Progenitor cell of endocrine pancreas (in vitro differentiated cells): ENCODE data around the gene VSIR. TPM values are rescaled to one million over a fixed set of nuclear protein-coding genes. Genes with fewer than 3 reads are reported as not detected.
A peak's percentile ranks its signal among the peaks of the same experiment; 100 is the strongest.

Experiments
- DNase-seq: peaks from one replicate; pipeline ENCODE4 v3.0.0; 2021; ENCODE audit warnings: low spot score; ENCODE audit not compliant: unreplicated experiment
- H3K27ac Mint-ChIP-seq: 2 replicates; pipeline ENCODE4 v1.8.0; 2021; ENCODE audit warnings: mild to moderate bottlenecking, moderate library complexity, mixed read lengths
- H3K27me3 Mint-ChIP-seq: 2 replicates; pipeline ENCODE4 v1.8.0; 2021; ENCODE audit warnings: mixed read lengths
- H3K36me3 Mint-ChIP-seq: 2 replicates; pipeline ENCODE4 v1.8.0; 2022; ENCODE audit warnings: mixed read lengths; ENCODE audit not compliant: insufficient read depth
- H3K4me1 Mint-ChIP-seq: 2 replicates; pipeline ENCODE4 v1.8.0; 2021; ENCODE audit warnings: low read depth, mixed read lengths
- H3K4me3 Mint-ChIP-seq: 2 replicates; pipeline ENCODE4 v1.8.0; 2021; ENCODE audit warnings: low read depth, mild to moderate bottlenecking, moderate library complexity, mixed read lengths
- H3K9me3 Mint-ChIP-seq: 2 replicates; pipeline ENCODE4 v1.8.0; 2021; ENCODE audit warnings: low read depth, mixed read lengths
- total RNA-seq: library from RNA; stranded (reverse); gene quantifications from 2 replicates; pipeline ENCODE4 v1.2.1, GENCODE V29; 2021
- TF ChIP-seq, protein P1 (sequence below): fragments of 200-600 bp; sonication (generic); IDR thresholded peaks from one replicate; pipeline ENCODE4 v1.5.0; 2021; ENCODE audit warnings: antibody characterized with exemption, mild to moderate bottlenecking; ENCODE audit not compliant: unreplicated experiment

Gene VSIR
- total RNA-seq, 1 donor from 2014 or later: 2.6 TPM

DNA sequence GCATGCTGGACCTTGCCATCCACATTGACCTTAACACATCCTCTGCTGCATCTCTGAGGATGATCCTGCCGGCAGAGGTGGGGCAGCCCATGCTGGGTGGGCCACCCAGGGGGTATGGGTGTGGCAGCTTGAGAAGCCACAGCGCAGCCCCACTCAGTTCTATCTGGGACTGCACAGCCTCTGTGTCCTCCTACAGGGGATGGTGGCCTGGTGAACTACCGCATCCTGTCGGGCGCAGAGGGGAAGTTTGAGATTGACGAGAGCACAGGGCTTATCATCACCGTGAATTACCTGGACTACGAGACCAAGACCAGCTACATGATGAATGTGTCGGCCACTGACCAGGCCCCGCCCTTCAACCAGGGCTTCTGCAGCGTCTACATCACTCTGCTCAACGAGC lies 41.5 kb downstream of the VSIR start:
- Mint-ChIP-seq H3K27ac (no peak overlapping the region), H3K36me3 (no peaks in the 10 kb centered on the region), H3K4me1 (peaks cover 1% of the 10 kb centered on the region), H3K9me3 (no peaks in the 10 kb centered on the region), H3K27me3 (peaks cover 4% of the 10 kb centered on the region), H3K4me3 (no peak overlapping the region)
- TF ChIP-seq, protein P1, sequence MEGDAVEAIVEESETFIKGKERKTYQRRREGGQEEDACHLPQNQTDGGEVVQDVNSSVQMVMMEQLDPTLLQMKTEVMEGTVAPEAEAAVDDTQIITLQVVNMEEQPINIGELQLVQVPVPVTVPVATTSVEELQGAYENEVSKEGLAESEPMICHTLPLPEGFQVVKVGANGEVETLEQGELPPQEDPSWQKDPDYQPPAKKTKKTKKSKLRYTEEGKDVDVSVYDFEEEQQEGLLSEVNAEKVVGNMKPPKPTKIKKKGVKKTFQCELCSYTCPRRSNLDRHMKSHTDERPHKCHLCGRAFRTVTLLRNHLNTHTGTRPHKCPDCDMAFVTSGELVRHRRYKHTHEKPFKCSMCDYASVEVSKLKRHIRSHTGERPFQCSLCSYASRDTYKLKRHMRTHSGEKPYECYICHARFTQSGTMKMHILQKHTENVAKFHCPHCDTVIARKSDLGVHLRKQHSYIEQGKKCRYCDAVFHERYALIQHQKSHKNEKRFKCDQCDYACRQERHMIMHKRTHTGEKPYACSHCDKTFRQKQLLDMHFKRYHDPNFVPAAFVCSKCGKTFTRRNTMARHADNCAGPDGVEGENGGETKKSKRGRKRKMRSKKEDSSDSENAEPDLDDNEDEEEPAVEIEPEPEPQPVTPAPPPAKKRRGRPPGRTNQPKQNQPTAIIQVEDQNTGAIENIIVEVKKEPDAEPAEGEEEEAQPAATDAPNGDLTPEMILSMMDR: no peak
- no peak for DNase-seq

DNA sequence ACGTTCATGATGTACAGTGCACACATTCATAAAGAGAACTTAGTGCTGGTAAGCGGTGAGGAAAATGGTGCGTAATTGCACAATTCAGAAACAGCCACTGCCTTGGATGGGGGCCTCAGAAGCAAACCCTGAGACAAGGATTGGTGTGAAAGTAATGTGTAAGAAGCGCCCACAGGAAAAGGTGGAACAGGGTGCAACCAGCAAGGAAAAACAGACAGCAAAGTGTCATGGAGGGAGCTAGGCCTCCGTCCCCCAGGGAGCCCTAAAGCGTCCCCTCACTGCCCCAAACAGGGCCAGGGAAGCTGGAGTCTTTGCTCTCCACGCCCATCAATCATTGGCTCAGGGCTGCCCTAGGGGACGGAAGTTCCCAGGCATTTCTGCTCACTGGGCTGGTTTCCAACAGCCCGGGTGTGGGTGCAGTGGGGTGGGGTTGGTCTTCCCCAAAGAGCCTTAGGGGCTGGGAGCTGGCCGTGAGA lies 44.1 kb downstream of the VSIR start:
- TF ChIP-seq, protein P1: no peak
- Mint-ChIP-seq H3K9me3 (no peaks in the 10 kb centered on the region), H3K4me1 (peaks cover 4% of the 10 kb centered on the region), H3K36me3 (no peaks in the 10 kb centered on the region), H3K4me3 (no peak overlapping the region), H3K27me3 (peaks cover 4% of the 10 kb centered on the region), H3K27ac (peak overlapping the region; percentile 31)
- no peak for DNase-seq

DNA sequence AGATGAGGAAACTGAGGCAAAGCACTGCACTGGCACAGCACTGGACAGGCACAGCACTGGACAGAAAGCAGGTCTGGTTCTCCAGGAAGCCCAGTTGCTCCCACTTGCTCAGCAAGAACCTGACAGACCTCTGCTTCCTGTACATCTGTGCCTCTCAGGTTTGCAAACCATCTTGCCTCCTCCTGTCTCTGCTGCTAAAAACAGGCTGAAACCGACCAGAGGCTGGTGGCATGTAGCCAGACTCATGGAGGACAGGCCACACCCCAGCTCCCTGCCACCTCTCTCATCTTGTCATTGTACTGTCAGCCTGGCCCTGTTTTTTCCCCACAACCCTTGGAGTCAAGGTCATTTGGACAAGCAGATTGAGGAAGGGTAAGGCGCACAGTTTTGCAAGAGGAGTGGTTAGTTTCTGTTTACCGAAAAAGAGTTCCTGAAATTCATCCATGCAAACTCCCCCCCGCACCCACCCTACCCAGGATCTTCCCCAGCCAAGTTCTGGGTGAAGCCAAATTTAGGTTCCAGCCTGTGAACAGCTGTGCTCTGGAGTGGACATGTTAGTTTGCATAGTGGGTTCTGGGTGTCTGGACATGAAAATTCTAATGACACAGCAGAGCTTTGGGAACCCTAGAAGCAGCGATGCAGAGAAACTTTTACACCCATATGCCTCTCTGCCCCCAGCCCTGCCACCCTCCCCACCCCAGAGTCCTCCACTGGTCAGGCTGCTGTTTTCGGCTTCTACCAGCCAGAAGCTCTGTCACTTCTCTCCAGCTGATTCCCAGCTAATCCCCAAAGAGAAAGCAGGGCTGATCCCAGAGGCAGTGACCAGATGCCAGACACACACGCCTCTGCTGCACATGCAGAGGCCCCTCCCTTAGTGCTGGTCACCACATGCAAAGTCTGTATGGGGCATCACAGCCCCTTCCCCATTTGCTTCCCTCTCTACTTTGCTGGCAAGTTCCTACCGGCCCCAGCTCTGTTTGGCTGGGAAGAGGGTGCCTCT lies 45.3 kb downstream of the VSIR start:
- TF ChIP-seq, protein P1: no peak
- H3K27me3 Mint-ChIP-seq: peaks cover 3% of the 10 kb centered on the region
- no peak for DNase-seq
- no peak overlapping the region for H3K4me3 Mint-ChIP-seq
- H3K4me1 Mint-ChIP-seq: peaks cover 4% of the 10 kb centered on the region
- H3K9me3 Mint-ChIP-seq: no peaks in the 10 kb centered on the region
- H3K36me3 Mint-ChIP-seq: no peaks in the 10 kb centered on the region
- H3K27ac Mint-ChIP-seq: no peak overlapping the region

DNA sequence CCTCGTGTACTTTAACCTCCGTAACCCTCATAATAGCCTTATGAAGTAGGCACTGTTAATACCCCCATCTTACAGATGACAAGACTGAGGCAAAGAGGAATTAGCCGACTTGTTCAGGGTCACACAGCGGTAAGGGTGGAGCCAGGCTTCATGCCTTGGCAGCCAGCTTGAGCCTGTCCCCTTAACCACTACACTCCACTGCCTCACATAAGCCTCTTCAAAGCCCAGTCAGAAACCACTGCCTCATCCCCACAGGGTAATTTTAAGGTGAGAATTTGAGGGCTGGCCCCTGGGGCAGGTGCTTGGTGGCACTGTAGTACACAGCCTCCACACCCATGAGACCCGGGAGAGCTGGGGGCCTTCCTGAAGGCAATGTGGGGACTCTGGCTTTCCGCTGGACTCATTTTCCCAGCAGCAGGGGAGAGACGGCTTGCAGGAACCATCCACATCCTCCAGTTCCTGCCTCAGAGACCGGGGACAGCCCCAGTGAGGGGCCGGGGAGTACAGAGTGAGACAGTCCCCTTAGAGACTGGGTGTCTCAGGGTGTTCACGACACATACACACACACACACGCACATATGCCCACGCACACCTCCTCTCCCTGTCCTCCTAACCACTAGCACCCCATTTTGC lies 46.1 kb downstream of the VSIR start:
- H3K36me3 Mint-ChIP-seq: no peaks in the 10 kb centered on the region
- H3K4me1 Mint-ChIP-seq: peaks cover 3% of the 10 kb centered on the region
- no peak overlapping the region for H3K27ac Mint-ChIP-seq
- TF ChIP-seq, protein P1: no peak
- no peaks in the 10 kb centered on the region for H3K27me3 Mint-ChIP-seq
- no peaks in the 10 kb centered on the region for H3K9me3 Mint-ChIP-seq
- H3K4me3 Mint-ChIP-seq: no peak overlapping the region
- DNase-seq: no peak

DNA sequence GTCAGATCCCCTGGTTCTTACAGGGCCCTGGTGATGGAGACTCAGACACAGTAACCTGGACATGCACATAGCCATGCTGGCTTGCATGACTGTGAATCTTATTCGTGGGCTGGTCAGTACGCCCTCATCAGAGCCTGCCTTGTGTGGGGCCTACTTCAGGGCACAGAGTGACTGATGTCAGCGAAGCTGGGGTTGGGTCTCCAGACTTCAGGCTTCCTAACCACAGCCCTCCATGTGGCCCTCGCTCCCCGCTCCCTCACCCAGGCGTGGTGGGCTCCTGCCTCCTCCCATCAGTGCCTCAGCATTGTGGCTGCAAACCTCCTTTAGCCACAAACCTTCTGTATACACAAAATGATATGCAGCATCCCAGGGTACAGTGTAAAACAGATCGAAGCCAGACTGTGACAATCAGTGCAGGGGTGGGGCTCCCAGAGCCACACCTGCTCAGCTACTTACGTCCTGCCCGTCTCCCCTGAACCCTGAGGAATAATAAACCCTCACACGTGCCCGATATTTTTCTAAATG lies 46.7 kb downstream of the VSIR start:
- Mint-ChIP-seq H3K27ac (no peak overlapping the region), H3K4me3 (no peak overlapping the region), H3K4me1 (peaks cover 3% of the 10 kb centered on the region), H3K9me3 (no peaks in the 10 kb centered on the region), H3K36me3 (no peaks in the 10 kb centered on the region), H3K27me3 (peaks cover 3% of the 10 kb centered on the region)
- TF ChIP-seq, protein P1: no peak
- DNase-seq: no peak
